Urothelium cell line (cell line): Measurements from ENCODE around the gene DNER.
"Not testable (repeated sequence)": the region's sequence is repeated elsewhere in the genome, so short reads cannot be mapped to it uniquely, and the experiment has no call there.

Experiments
- DNase-seq: peaks from one replicate; pipeline ENCODE4 v3.0.0; 2011; ENCODE audit warnings: low spot score, mixed read lengths
- FAIRE-seq: peaks from 2 replicates; lab custom pipeline; 2011; peaks lifted over from hg19 to GRCh38; lab: Jason Lieb, UNC

The DNER gene

DNA sequence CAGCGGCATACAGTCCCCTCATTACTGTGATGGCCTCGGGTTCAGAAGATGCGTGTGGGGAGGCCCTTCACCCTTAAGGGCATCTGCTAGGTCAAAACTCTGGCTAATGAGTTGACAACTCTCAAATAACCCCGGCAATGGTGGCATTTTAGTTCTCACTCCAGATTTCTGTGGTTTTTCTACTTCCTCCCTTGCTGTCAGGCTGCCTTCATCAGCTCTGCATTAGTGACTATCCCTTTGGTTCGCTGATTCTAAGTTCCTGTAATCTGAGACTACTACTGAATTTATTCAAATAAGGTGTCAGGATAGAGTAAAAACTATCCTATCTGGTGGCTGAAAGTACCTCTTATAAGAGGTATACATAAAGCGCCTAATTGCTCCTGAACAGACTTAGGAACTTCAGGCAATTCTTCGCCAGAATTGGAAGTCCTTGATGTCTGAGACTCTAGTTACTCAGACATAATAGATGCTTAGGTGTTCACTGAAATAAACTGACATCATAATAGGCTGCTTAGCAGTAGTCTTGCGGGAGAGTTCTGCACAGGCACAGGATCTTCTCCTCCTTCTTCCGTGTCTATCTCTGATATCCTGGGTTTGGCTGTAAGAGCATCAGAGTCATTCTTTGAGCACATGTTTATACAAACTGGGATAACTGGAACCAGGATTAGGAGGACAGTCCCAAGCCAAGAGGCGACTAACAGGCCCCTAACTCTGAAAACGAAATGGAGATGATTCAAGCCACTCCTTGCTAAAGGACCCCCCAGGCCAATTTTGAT is 194.5 kb downstream of the DNER start:
- no peak for FAIRE-seq

GRCh38 chr2:229514273-229514895 is 200.0 kb downstream of the DNER start:
- no peak for DNase-seq
- no peak for FAIRE-seq

More for the DNA sequence above, 194.5 kb downstream of the DNER start:
- DNase-seq: no peak

DNA sequence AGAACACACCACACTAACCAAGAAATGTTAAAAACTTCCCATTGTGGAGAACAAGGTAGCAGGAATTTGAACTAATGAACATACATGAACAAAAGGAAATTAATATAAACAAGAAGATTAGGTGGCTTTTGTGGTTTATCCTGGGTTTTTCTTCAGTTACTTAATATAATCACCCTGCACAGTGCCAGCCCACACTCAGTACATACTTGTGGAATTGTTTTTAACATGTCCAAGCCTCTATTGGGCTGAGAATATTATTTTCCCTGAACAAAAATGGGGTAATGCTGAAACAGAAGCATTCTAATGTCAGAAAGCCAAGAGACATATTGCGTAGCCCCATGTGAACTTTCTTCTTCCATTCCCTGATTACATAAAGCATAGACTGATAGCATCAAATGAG is 202.8 kb downstream of the DNER start:
- DNase-seq (no peak), FAIRE-seq (no peak)

DNA sequence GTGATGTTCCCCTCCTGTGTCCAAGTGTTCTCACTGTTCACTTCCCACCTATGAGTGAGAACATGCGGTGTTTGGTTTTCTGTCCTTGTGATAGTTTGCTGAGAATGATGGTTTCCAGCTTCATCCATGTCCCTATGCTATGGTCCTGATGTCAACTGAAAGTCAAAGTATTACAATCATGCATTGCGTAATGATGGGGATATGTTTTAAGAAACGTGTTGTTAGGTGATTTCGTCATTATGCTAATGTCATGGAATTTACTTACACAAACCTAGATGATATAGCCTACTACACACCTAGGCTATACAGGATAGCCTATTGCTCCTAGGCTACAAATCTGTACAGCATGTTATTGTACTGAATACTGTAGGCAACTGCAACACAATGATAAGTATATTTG is 207.7 kb downstream of the DNER start:
- not testable (repeated sequence) for DNase-seq, FAIRE-seq

DNA sequence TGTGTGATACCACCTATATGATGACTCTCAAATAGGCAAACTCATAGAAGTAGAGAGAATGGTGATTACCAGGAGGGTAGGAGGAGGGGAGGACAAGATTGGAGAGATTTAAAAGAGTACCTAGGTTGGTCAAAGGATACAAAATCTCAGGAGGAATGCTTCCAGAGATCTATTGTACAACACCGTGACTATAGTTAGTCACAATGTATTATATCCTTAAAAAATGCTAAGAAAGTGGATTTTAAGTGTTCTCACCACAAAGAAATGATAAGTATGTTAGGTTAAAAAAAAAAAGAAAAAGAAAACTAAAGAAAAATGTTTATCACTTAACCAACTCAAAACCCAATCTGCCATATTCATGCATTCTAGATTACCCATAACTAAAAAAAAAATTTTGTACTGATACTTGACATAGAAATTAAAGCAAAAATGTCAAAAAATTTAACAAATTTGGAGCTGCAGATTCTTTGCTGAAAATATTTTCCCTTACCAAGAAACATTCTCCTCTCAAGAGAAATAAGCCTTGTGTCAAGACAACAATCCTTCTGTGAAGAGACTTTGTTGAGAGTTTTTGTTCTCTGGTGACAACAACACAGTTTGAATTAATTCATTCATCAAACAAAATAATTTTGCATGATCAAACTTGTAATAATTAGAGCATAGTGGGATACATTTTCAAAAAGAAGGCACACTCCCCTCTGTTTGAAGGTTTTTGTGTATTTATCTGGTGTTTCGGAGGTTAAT is 213.1 kb downstream of the DNER start:
- DNase-seq: no peak
- no peak for FAIRE-seq

DNA sequence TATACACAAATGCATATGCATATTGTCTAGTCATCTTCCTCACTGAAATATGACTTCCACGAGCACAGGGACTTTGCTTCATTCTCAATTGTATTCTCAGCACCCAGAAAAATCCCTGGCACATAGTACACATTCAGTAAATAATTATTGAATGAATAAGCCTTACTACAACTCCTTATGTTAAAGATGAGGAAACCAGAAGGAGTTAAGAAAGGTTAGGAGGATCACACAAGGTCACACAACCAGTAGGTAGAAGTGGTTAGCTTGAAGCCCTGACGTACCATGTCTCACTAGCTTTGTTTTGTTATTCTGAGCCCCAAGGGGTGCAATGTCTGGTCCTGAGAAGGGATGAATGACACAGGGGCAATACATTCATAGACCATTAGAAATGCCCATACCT is 222.3 kb downstream of the DNER start:
- FAIRE-seq: no peak

DNA sequence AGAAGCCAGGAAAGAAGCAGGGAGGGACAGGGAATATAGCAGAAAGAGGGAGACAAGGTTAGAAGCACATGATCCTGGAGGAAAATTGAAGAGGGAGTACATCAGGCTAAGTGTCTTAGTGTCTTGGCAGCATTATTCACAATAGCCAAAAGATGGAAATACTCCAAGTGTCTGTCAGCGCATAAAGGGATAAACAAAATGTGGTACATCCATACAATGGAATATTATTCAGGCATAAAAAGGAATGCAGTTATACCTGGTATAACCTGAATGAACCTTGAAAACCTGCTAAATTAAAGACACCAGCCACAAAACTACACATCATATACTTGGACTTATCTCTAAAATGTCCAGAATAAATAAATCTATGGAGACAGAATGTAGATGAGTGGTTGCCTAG is 224.2 kb downstream of the DNER start:
- FAIRE-seq (no peak), DNase-seq (no peak)

More for the DNA sequence above, 222.3 kb downstream of the DNER start:
- DNase-seq: no peak

DNA sequence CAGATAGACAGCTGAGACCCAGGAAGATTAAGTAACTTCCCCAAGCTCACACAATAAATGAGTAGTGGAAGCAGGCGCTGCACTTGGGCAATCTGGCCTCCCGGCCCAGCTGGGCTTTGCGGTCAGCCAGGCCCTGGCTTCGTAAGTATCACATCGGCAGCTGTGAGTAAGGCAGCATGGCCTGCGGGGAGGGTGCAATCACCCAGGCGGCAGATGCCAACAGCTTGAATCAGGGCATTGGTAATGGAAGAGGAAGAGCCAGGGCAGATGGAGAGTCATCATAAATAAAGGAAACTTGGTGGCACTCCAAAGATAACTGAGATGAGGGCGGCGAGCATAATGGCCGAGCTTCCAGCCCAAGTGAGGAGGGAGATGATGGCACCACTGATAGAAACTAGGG is 225.3 kb downstream of the DNER start:
- DNase-seq (peak; percentile 90), FAIRE-seq (peak; percentile 74)

- DNase-seq: no peak
- FAIRE-seq: peak; percentile 77
Observed at GRCh38 chr2:229488232-229488631, 226.1 kb downstream of the DNER start.

DNA sequence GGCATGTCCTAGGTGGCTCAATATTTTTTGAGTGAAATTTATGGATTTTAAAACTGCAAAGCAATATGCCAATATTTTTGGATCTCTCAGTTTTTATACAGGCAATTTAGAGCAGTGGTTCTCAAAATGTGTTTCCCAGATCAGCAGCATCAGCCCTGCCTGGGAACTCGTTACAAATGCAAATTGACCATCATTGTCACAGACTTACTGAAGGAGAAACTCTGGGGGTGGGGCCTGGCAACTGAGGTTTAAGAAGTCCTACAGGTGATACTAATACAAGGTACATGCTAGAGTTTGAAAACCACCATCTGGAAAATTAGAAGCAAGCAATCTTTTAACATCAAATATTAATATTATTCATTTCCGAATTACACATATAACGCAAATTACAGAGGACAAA is 227.7 kb downstream of the DNER start:
- no peak for FAIRE-seq
- DNase-seq: no peak

DNA sequence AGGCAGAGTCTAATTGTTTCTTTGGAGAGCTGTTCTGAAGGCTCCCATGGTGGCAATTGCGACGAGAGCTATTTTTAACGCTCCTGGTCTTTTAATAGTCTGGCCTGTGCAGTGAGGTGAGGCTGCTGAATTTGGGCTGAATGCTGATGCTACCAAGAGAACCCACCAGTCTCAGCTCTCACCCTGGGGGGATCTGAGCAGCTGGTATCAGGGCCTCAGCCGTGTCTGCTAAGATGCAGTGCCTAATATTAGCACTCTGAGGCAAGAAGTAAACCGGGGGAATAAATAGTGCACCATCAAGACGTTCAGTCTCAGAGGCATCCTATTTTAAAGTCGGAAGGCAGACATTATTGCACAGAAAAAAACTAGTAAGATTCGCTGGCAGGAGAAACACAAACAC is 228.5 kb downstream of the DNER start:
- no peak for DNase-seq
- no peak for FAIRE-seq

DNA sequence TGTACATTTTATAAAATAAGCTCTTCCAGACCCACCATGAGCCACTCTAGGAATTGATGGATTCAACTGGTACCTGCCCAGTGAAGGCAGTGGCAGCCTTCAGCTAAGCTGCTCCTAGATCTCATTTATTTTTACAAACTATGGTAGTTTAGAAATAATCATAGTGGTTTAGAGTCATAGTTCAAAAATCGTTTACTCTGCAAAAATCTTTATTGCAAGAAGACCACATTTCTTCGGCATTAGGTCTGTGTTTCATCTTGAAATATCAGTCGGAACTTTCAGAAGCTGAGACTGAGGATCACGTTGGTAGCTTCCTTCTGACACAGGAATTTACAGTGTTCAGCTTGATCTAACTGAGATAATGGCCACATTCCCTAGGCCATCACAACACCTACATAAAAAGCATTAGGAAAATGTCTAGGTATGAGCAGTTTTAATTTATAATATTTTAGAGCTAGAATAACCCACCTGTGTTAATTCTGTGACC is 237.0 kb downstream of the DNER start:
- FAIRE-seq (no peak), DNase-seq (no peak)

- DNase-seq (no peak), FAIRE-seq (no peak)
Observed at GRCh38 chr2:229475778-229476177, 238.6 kb downstream of the DNER start.

DNA sequence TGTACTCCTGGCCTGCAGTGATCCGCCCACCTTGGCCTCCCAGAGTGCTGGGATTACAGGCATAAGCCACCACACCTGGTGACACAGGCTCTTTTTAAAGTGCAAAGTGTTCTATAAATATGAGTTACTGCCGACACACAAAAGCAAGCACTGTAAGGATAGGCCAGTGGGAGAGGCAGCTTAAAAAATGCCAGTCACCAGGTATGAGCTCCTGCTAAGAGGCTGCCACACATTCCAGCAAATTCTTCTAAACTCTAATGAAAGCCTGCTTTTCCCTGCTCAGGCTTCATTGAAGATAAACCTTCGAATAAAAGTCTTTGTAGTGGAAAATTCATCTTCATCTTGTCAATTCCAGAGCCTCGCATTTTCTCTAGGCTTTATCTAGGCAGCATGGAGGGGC is 240.2 kb downstream of the DNER start:
- DNase-seq (no peak), FAIRE-seq (no peak)

GRCh38 chr2:229470781-229471180 is 243.6 kb downstream of the DNER start:
- no peak for FAIRE-seq

DNA sequence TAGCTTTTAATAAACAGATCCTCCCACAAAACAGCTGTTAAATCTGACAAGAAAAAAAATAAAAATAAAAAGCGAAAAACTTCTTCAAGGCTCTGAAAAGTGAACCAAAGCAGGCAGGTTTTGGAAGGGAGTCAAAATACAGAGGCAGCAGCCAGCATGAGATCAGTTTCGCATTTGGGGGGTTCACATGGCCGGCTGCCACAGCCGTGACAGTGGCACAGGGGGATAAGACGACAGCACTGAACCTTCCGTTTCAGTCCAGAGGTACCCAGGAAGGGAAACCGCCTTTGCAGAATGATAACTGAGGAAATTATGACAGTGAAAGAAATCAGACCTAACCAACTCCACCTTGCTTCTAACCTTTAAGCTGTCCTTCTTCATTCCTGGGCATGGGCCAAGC is 246.6 kb downstream of the DNER start:
- DNase-seq (no peak), FAIRE-seq (no peak)

More at GRCh38 chr2:229470781-229471180, 243.6 kb downstream of the DNER start:
- no peak for DNase-seq

DNA sequence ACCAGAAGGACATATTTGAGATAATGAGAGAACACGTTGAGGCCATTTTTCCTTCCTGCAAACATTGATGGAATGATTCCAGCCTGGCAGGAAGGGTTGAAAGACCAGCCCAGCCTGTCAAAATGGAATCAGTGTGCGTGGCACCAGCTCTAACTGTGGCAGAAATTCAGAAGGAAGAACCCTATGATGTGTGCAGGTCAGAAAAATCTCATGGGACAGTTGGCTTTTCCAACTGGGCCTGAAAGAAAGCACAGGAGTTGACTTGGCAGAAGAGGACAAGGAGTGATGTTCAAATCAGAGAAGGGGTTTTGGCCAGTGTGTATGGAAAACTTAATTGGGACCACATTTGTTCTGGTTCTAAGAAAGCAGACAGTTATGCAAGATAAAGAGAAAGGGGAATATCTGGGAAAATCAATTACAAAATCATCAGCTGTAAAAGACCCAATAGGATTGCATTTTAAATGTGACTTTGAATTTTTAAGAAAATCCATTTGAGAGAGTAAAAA is 250.5 kb downstream of the DNER start:
- DNase-seq (no peak), FAIRE-seq (no peak)

DNA sequence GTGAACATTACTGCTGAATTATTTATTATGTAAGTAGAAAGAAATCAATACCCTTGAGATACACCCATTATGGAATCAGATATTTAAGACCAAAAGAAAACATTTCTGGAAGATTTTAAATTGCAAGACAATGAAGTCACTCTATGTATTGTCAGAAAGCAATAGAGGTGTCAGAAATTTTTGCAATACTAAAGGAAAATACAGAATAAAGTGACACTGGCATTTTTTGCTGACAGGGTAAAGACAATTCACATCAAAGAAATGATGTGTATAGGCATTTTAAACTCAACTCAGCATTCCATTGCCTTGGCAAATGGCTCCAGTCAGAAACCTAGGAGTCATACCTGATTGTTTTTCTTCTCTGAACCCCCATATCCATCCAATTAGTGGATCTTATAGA is 252.2 kb downstream of the DNER start:
- DNase-seq: no peak
- FAIRE-seq: no peak

DNA sequence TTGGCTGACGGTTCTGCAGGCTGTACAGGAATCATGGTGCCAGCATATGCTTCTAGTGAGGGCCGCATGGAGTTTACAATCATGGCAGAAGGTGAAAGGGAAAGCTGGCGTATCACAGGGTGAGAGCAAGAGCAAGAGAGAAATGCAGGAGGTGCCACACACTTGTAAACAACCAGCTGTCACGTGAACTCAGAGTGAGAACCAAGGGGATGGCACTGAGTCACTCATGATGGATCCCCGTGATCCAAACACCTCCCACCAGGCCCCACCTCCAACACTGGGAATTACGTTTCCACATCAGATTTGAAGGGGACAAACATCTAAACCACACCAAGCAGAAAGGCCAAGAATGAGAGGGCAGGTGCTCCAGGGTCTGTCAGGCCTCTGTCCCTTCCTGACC is 258.3 kb downstream of the DNER start:
- DNase-seq: no peak

DNA sequence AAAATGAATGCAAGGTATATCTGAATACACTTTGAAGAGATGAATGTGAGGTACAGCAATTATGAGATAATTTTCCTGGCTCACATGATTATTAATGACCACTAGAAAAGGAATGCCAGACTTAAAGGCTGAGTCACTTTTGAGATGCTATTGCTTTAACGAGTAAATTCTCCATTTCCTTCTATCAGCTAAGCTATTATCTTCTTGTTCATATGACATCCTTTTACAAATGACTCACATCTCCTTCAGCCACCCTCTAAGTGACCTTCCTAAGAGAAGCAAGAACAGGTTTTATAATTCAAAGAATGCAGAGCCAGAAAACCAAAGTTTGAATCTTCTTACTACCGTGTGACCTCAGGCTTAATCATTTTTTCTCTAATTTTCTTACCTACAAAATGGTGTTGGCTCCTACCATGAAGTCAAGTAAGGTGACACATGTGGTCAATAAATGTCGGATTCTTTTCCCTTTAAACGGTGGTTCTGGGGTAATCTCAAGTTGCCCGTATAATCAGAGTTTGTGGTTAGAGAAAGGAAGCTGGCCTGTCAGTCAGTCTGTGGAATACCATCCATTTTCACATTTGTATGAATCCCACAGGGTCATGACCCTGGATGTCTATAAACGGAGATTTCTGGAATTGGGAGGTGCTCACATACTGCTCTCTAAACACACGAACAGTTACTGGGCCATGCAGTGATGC is 259.3 kb downstream of the DNER start:
- FAIRE-seq (no peak), DNase-seq (peak; percentile 67)

More for the DNA sequence above, 258.3 kb downstream of the DNER start:
- no peak for FAIRE-seq

GRCh38 chr2:229453230-229453629 is 261.1 kb downstream of the DNER start:
- FAIRE-seq (no peak), DNase-seq (no peak)
